ENCODE results near the gene IHH. TPM values are rescaled to one million over a fixed set of nuclear protein-coding genes. Genes with fewer than 3 reads are reported as not detected.

IHH gene
- total RNA-seq, 1 donor: 0.09 TPM

- H3K4me3 ChIP-seq (ENCODE audit: low read depth, low read length): no peak overlapping the region
- DNase-seq (ENCODE audit: low read depth): no peak
- no peak for TF ChIP-seq CTCF (IDR thresholded peaks at IDR 0.05; ENCODE audit: insufficient read depth, low read length)
Observed at GRCh38 chr2:219017201-219017931, 43.4 kb downstream of the IHH start.

GRCh38 chr2:219016721-219017120 lies 44.0 kb downstream of the IHH start:
- H3K4me3 ChIP-seq (ENCODE audit: low read depth, low read length): no peak overlapping the region
- DNase-seq (ENCODE audit: low read depth): no peak
- no peak for TF ChIP-seq CTCF (IDR thresholded peaks at IDR 0.05; ENCODE audit: insufficient read depth, low read length)

GRCh38 chr2:219010873-219011272 lies 49.8 kb downstream of the IHH start:
- no peak for DNase-seq (ENCODE audit: low read depth)
- TF ChIP-seq CTCF (IDR thresholded peaks at IDR 0.05; ENCODE audit: insufficient read depth, low read length): no peak
- H3K4me3 ChIP-seq (ENCODE audit: low read depth, low read length): no peak overlapping the region

- DNase-seq (ENCODE audit: low read depth): no peak
- H3K4me3 ChIP-seq (ENCODE audit: low read depth, low read length): no peak overlapping the region
- TF ChIP-seq CTCF (IDR thresholded peaks at IDR 0.05; ENCODE audit: insufficient read depth, low read length): peak; percentile 16
Observed at GRCh38 chr2:219010162-219010756, 50.5 kb downstream of the IHH start.

- no peak for TF ChIP-seq CTCF (IDR thresholded peaks at IDR 0.05; ENCODE audit: insufficient read depth, low read length)
- H3K4me3 ChIP-seq (ENCODE audit: low read depth, low read length): no peak overlapping the region
- no peak for DNase-seq (ENCODE audit: low read depth)
Observed at GRCh38 chr2:219009294-219009693, 51.4 kb downstream of the IHH start.

Small RNA genes lying within 50 kb of the gene (small RNA-seq; reads per million reads assigned to genes)
- gene MIR3131 (not detected), gene RN7SL764P (not detected)

Other genes starting within 250 kb of the IHH start
- gene PRKAG3, start 229.1 kb downstream of the IHH start, total RNA-seq (ENCODE audit: low replicate concordance): 0.18 and 0.41 TPM in 2 replicates
- not detected in 2 replicates for gene WNT6, start 201.1 kb downstream of the IHH start, total RNA-seq (ENCODE audit: low replicate concordance)
- not detected in 2 replicates for gene WNT10A, start 180.1 kb downstream of the IHH start, total RNA-seq (ENCODE audit: low replicate concordance)
- gene CDK5R2, start 101.3 kb downstream of the IHH start, total RNA-seq (ENCODE audit: low replicate concordance): not detected in 2 replicates
- not detected in 2 replicates for gene FEV, start 75.7 kb downstream of the IHH start, total RNA-seq (ENCODE audit: low replicate concordance)
- not detected in 2 replicates for gene CRYBA2, start 67.5 kb downstream of the IHH start, total RNA-seq (ENCODE audit: low replicate concordance)
- not detected in 2 replicates for gene CFAP65, start 19.4 kb downstream of the IHH start, total RNA-seq (ENCODE audit: low replicate concordance)
- 18.3 and 23.8 TPM in 2 replicates for gene NHEJ1, start 99.9 kb upstream of the IHH start, total RNA-seq (ENCODE audit: low replicate concordance)
- 1.6 and 3.1 TPM in 2 replicates for gene SLC23A3, start 109.1 kb upstream of the IHH start, total RNA-seq (ENCODE audit: low replicate concordance)
- 25.7 and 41.9 TPM in 2 replicates for gene CNPPD1, start 116.0 kb upstream of the IHH start, total RNA-seq (ENCODE audit: low replicate concordance)
- gene RETREG2, start 117.4 kb upstream of the IHH start, total RNA-seq (ENCODE audit: low replicate concordance): 68.1 and 76.0 TPM in 2 replicates
- gene ZFAND2B, start 145.9 kb upstream of the IHH start, total RNA-seq (ENCODE audit: low replicate concordance): 27.2 and 39.2 TPM in 2 replicates
- 10.1 and 27.3 TPM in 2 replicates for gene ABCB6, start 158.0 kb upstream of the IHH start, total RNA-seq (ENCODE audit: low replicate concordance)
- gene ATG9A, start 168.7 kb upstream of the IHH start, total RNA-seq (ENCODE audit: low replicate concordance): 45.1 and 56.9 TPM in 2 replicates
- 23.7 and 64.5 TPM in 2 replicates for gene ANKZF1, start 168.9 kb upstream of the IHH start, total RNA-seq (ENCODE audit: low replicate concordance)
- gene GLB1L, start 184.5 kb upstream of the IHH start, total RNA-seq (ENCODE audit: low replicate concordance): 10.5 and 15.9 TPM in 2 replicates
- 16.7 and 40.2 TPM in 2 replicates for gene STK16, start 184.6 kb upstream of the IHH start, total RNA-seq (ENCODE audit: low replicate concordance)
- not detected in 2 replicates for gene TUBA4B, start 192.3 kb upstream of the IHH start, total RNA-seq (ENCODE audit: low replicate concordance)
- 9.7 and 25.6 TPM in 2 replicates for gene TUBA4A, start 193.0 kb upstream of the IHH start, total RNA-seq (ENCODE audit: low replicate concordance)
- gene DNAJB2, start 218.4 kb upstream of the IHH start, total RNA-seq (ENCODE audit: low replicate concordance): 28.0 and 41.7 TPM in 2 replicates
- gene PTPRN, start 248.5 kb upstream of the IHH start, total RNA-seq (ENCODE audit: low replicate concordance): 0.36 and 1.8 TPM in 2 replicates